Measurements from ENCODE around the gene NINJ1.

NINJ1 gene

DNA sequence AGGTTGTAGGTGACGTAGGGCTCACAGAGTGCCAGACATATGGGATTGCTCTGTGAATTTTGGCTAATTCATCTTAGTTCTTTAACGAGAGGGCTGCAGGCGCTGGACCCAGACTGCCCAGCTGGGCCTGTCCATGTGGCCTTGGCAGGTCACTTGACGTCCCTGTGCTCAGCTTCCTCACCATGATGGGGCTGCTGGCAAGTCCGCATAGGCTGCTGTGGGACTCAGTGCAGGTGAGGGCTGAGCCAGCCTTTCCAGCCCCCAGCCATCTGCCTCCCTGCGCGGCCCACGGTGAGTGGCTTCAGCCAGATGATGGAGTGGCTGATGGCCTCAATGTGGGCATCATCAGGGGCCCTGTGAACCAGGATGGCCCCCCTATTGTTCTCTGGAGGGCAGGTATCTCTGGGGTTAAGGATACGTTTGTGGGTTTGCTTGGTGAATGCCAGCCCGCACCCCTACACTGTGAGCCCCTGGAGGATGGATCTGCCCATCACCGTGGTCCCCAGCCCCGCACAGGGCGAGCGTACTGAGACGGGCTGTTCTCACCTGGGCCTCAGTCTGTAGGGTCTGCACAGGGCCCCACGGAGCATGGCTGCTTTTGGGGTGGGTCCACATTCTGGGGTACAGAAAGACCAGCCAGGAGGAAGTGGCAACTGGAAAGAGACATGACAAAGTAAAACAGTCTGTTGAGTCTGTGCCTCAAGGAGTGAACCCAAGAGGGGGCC, 34.3 kb downstream of the NINJ1 start:
- DNase-seq (ENCODE audit: low read depth): no peak

DNA sequence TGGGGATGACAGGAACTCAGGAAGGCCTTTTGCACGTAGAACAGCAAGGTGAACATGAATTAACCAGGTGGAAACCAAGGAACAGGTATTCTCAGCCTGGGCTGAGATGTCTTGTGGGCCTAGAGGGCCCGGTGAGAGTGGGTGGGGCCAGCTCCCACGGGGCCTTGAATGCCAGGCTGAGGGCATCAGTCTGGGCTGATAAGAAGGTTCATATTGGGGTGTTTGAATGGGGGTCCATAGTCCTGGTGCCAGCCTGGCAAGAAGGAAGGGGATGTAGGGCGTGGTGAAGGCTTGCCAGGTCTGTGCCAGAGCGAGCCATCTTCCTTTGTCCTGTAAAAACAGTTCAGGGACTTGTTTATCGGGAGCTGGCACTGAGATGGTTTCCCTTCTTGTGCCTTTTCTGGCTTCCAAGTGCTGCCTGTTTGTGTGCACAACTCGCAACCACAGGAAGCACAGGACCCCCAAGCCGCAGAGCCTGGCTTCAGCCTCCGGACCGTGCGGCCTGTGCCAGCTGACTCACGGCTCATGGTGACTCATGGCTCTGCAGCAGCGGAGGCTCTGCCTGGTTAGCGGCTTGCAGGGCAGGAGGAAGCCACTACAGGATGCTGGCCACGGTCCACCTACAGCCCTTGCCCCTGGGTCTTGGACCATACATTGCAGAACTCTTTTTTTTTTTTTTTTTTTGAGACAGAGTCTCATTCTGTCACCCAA, 35.7 kb downstream of the NINJ1 start:
- peak; percentile 95 for DNase-seq (ENCODE audit: low read depth)

DNA sequence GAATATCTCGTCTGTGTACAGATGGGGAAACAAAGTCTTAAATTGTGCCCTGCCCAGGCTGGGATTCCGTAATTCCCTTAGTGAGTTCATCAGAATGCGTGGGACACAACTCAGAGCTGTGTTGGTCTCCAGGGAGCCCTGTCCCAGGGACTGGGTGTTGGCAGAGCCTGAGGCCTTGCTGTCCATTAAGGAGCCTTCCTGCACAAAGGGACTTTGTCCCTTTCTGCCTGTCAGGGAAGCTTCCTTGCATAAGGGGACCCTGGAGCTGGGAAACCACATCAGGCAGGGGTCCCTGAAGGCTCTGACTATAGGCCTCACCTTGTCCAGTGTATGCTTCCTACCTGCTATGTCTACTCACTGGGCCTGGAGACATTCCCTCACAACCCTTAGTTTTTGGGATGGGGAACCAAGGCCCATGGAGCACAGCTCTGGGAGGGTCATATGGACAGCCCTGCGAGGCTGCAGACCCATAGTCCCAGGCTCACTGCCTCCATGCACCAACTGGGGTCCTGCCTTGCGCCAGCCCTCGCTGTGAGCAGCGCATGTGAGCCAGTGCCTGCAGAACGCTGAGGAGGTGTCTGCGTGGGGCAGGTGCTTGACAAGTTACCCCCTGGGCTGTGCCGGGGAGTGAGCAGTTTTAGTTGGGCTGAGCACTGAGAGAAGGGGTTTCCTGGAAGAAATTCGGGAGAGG, 36.4 kb downstream of the NINJ1 start:
- no peak for DNase-seq (ENCODE audit: low read depth)

GRCh38 chr9:93096811-93097382, 37.2 kb downstream of the NINJ1 start:
- no peak for DNase-seq (ENCODE audit: low read depth)

DNA sequence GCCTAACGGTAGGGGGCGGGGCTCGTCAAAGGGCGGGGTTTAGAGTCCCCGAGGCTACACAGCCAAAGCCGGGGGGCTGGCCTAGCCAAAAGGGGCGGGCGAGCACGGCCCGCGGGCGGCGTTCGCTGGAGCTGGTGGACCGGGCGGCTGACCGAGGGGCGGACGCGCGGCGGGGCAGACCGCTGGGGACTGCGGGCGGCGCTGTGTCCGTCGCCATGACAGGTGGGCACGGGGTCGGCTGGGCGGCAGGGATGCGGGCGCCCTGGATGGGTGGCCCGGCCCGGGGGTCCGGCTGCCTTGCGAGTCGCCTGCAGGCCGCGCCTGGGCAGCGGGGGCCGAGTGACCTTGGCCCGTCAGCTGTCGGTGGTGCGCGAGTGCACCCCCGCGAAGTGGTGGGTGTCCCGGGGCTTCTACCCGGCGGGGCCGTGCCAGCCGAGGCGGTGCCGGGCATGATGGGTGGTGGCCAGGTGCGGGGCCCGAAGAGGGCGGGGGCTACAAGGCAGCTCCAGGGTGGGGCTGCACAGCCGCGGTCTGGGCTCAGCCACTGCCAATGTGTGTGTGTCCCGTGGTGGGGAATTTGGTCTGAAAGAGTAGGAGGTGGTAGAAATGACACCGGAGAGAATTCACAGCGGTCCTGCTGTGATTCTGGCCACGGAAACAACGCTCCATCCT, 37.8 kb downstream of the NINJ1 start, which contains the start of gene CARD19:
Gene CARD19, plus strand, starts transcription at position 87 of the 672 bp plus-strand sequence. Its CDS starts 129 bp downstream, at position 216.
- DNase-seq (ENCODE audit: low read depth): no peak

GRCh38 chr9:93095205-93096130, 38.6 kb downstream of the NINJ1 start:
- DNase-seq (ENCODE audit: low read depth): peak; percentile 94

- no peak for DNase-seq (ENCODE audit: low read depth)
These were observed 39.3 kb downstream of the NINJ1 start for GRCh38 chr9:93094658-93095204.

GRCh38 chr9:93093877-93094657, 40.0 kb downstream of the NINJ1 start:
- DNase-seq (ENCODE audit: low read depth): no peak

DNA sequence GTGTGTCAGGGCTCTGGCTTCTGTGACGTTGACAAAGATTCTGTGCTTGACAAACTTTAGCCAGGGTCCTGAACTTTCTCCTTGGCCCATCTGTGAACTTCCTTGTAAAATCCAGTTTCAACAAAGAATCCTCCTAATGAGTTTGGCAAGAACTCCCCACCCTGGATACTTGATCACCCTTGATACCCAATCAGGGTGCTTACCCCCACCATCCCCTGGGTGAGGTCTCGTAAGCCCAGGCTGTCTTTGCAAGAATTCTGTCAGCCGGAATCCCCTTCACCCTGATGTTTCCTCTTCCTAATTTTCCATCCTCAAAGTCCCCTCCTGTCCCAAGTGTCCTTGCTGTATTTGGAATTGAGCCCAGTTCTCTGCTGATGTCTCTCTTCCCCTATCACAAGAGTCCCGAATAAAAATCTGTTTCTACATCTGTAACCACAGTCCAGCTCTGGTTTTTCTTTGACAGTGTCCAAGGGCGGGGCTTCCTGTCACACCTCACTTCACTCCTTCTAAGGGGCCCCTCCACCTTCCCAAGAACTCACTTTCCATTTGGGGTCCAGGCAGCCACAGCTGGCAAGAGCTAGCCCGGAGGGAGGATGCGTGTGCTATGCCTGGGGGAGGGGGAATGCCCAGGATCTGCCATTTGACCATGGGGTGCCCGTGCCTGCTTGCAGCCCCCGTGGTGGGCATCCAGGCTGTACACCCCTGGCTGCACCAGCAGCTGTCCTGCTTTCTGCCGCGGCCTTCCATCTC, 40.7 kb downstream of the NINJ1 start:
- no peak for DNase-seq (ENCODE audit: low read depth)

GRCh38 chr9:93092251-93092991, 41.6 kb downstream of the NINJ1 start:
- DNase-seq (ENCODE audit: low read depth): no peak

DNA sequence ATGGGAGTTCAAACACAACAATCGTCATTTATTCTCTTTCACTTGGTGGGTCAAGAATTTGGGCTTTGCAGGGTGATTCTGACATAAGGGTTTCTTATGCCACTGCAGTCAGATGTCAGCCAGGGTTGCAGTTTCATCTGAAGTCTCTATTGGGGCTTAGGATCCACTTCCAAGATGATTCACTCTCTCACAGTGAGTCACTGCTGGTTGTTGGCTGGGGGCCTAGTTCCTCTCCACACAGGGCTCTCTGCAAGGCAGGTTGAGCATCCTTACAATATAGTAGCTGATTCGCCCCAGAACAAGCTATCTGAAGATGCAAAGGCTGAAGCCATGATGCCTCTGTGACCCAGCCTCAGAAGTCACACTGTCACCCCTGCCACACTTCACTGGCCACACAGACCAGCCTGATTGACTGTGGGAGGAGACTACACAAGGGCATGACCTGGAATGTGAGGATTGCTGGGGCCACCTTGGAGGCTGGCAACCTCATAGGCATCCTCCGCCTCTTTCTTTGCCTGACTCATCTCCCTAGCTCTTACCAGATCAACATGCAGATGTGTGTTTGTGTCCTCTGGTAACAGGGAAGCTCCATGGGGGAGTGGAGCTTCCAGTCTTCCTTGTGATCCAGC, 42.5 kb downstream of the NINJ1 start:
- DNase-seq (ENCODE audit: low read depth): peak; percentile 59

DNA sequence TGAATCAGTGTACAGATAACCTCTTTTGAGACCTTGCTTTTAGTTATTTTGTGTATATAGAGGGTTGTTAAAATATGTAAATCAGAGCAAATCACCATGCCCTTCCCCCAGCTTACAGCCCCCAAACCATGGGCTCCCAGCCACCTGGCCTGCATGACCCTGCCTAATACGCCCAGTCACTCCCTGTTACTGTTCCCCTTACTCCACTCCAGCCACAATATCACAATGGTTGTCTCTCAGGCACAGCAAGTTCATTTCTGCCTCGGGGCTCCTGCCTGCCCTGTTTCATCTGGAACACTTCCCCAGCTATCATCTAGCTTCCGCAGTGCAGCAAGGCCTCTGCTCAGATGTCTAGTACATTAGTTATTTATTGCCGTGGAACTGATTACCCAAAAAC, 43.0 kb downstream of the NINJ1 start:
- DNase-seq (ENCODE audit: low read depth): no peak

GRCh38 chr9:93090091-93090655, 43.9 kb downstream of the NINJ1 start:
- DNase-seq (ENCODE audit: low read depth): no peak

- no peak for DNase-seq (ENCODE audit: low read depth)
These were observed 44.5 kb downstream of the NINJ1 start for GRCh38 chr9:93089481-93089991.

GRCh38 chr9:93089024-93089423, 45.0 kb downstream of the NINJ1 start:
- DNase-seq (ENCODE audit: low read depth): no peak

- no peak for DNase-seq (ENCODE audit: low read depth)
These were observed 45.4 kb downstream of the NINJ1 start for GRCh38 chr9:93088656-93089015.

DNA sequence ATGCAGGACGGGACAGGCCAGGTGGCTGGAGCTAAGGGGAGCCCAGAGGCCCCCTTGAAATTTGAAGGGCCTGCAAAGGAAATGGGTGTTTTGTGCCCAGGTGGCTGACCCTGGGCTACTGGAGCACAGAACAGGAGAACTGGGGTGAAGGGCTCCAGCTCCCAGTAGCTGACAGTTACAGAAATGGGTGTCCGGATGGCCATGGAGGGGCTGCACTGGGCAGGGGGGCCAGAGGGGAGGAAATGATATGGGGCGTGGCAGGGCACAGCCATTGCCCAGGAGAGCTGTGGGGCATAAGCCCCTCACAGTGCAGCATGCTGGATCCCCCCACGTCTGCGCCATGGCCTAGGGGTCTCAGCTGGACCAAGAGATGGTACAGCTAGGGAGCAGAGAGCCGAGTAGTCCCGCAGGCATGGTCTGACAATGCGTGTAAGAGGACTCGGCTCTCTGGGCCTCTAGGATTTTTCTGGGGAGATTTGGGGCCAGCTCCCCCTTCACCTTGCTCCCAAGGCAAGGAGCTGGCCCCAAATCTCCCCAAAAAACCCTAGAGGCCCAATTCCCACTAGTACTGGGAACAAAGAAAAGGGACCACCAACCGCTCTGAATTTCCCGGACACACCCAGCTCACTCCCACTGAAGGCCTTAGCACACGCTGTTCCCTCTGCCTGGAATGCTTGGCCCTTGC, 45.9 kb downstream of the NINJ1 start:
- no peak for DNase-seq (ENCODE audit: low read depth)
